Panc1 (cell line): Measurements from ENCODE around the gene TBX3. TPM values are rescaled to one million over a fixed set of nuclear protein-coding genes. Genes with fewer than 3 reads are reported as not detected.

Source experiments
- ATAC-seq: fragments of 200-7000 bp; cut with Tn5 transposase; 2 replicates; pipeline ENCODE4 v1.9.1; 2020; ENCODE audit warnings: mild to moderate bottlenecking, moderate library complexity
- BruUV-seq: library from RNA; stranded (reverse); fragments of 400-500 nt; replicated peaks from 2 replicates; lab custom pipeline; 2021; lab: Mats Ljungman, UMichigan
- CTCF ChIA-PET: fragments of 300-600 bp; sonication (Branson Sonifier 250); formaldehyde crosslinking; loops from one replicate; lab custom pipeline; 2022; ENCODE audit warnings: antibody characterized with exemption; lab: Charles Lee
- POLR2A ChIA-PET: fragments of 300-600 bp; sonication (Branson Sonifier 250); formaldehyde crosslinking; loops from one replicate; lab custom pipeline; 2022; ENCODE audit warnings: antibody characterized with exemption; lab: Charles Lee
- DNase-seq: peaks from one replicate; pipeline ENCODE4 v3.0.0-alpha.2; 2010; ENCODE audit warnings: low read depth, low spot score
- H3K27ac ChIP-seq: 2 replicates; pipeline ENCODE4 v1.5.1; 2011; ENCODE audit warnings: mild to moderate bottlenecking, low read length, inconsistent platforms
- H3K27me3 ChIP-seq: fragments of 200-500 bp; sonication (Bioruptor generic); 2 replicates; pipeline ENCODE4 v1.6.0; 2014; ENCODE audit warnings: low read length, inconsistent platforms; ENCODE audit not compliant: control insufficient read depth, insufficient read depth
- H3K36me3 ChIP-seq: fragments of 200-500 bp; sonication (Bioruptor generic); 2 replicates; pipeline ENCODE4 v1.5.1; 2014; ENCODE audit warnings: inconsistent platforms, mild to moderate bottlenecking, low read length, moderate library complexity; ENCODE audit not compliant: control insufficient read depth, insufficient read depth
- H3K4me1 ChIP-seq: 2 replicates; pipeline ENCODE4 v1.5.1; 2011; ENCODE audit warnings: inconsistent platforms, mild to moderate bottlenecking, low read length, moderate library complexity; ENCODE audit not compliant: control insufficient read depth, insufficient read depth
- H3K4me3 ChIP-seq, 2 experiments: 2 replicates each; pipeline ENCODE4 v1.5.1; 2011 to 2012; ENCODE audit warnings: low read depth in 2 of 2, low read length in 2 of 2, mild to moderate bottlenecking in 2 of 2, inconsistent platforms in 1 of 2, moderate library complexity in 1 of 2
- H3K9me3 ChIP-seq: fragments of 200-500 bp; sonication (Bioruptor generic); 2 replicates; pipeline ENCODE4 v1.5.1; 2014; ENCODE audit warnings: low read depth, mild to moderate bottlenecking, inconsistent platforms, low read length, moderate library complexity; ENCODE audit not compliant: control insufficient read depth, insufficient read depth
- POLR2AphosphoS5 ChIP-seq: IDR thresholded peaks from 2 replicates; pipeline ENCODE4 v1.6.1; 2012; ENCODE audit warnings: mild to moderate bottlenecking, low read depth, low read length, moderate library complexity
- REST ChIP-seq, 2 experiments: IDR thresholded peaks; 2 replicates each; pipeline ENCODE4 v1.6.1; 2011 to 2012; ENCODE audit warnings: low read depth in 2 of 2, control low read depth in 1 of 2, low read length in 1 of 2, mild to moderate bottlenecking in 1 of 2, moderate library complexity in 1 of 2; ENCODE audit not compliant: insufficient read depth in 1 of 2
- SIN3A ChIP-seq: IDR thresholded peaks from 2 replicates; pipeline ENCODE4 v1.6.1; 2012; ENCODE audit warnings: low read depth, mild to moderate bottlenecking, low read length, moderate library complexity, borderline replicate concordance; ENCODE audit not compliant: insufficient read depth
- TCF7L2 ChIP-seq: IDR thresholded peaks from 2 replicates; pipeline ENCODE4 v1.6.1; 2011; ENCODE audit warnings: mild to moderate bottlenecking, low read depth, low read length, inconsistent platforms
- in situ Hi-C: cut with HindIII; loops from 2 replicates; pipeline ENCODE4 v1.10.0; 2016; ENCODE audit warnings: low sequenced_read_pairs, low pct_unique_long_range_greater_than_20kb
- intact Hi-C: fragments of 100-400 bp; cut with micrococcal nuclease; formaldehyde crosslinking; loops from one replicate; pipeline ENCODE4 v1.10.0; 2022; ENCODE audit not compliant: unreplicated experiment
- total RNA-seq: library from RNA; stranded (reverse); gene quantifications from one replicate; pipeline ENCODE4 v1.2.1, GENCODE V29; 2021; ENCODE audit not compliant: unreplicated experiment
- TF ChIP-seq, protein P1 (sequence below): fragments of 450-650 bp; IDR thresholded peaks from 2 replicates; pipeline ENCODE4 v1.5.1; 2017; ENCODE audit warnings: mild to moderate bottlenecking

Gene TBX3
- total RNA-seq, 1 experiment from 2014 or later, result 5.1 TPM

GRCh38 chr12:114703060-114703493 lies 19.1 kb upstream of the TBX3 start:
- no peaks in the 10 kb centered on the region for H3K36me3 ChIP-seq
- intact Hi-C loops (no loop called here), in situ Hi-C loops (no loop called here)
- no peak overlapping the region for H3K4me3 ChIP-seq
- BruUV-seq, result no TSS peak
- DNase-seq (no peak), ATAC-seq (no peak)
- H3K4me1 ChIP-seq, result no peaks in the 10 kb centered on the region
- H3K27ac ChIP-seq, result no peak overlapping the region
- TF ChIP-seq, protein P1, sequence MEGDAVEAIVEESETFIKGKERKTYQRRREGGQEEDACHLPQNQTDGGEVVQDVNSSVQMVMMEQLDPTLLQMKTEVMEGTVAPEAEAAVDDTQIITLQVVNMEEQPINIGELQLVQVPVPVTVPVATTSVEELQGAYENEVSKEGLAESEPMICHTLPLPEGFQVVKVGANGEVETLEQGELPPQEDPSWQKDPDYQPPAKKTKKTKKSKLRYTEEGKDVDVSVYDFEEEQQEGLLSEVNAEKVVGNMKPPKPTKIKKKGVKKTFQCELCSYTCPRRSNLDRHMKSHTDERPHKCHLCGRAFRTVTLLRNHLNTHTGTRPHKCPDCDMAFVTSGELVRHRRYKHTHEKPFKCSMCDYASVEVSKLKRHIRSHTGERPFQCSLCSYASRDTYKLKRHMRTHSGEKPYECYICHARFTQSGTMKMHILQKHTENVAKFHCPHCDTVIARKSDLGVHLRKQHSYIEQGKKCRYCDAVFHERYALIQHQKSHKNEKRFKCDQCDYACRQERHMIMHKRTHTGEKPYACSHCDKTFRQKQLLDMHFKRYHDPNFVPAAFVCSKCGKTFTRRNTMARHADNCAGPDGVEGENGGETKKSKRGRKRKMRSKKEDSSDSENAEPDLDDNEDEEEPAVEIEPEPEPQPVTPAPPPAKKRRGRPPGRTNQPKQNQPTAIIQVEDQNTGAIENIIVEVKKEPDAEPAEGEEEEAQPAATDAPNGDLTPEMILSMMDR, result no peak
- TF ChIP-seq POLR2AphosphoS5, result no peak
- no peak for TF ChIP-seq TCF7L2
- TF ChIP-seq REST (IDR thresholded peaks at IDR 0.05; ENCODE audit: insufficient read depth in 1 of 2, low read depth in 2 of 2, low read length in 1 of 2), result no peak
- TF ChIP-seq SIN3A, result no peak
- H3K27me3 ChIP-seq, result peaks cover 13% of the 10 kb centered on the region
- no peaks in the 10 kb centered on the region for H3K9me3 ChIP-seq
- ChIA-PET CTCF (no interaction called here), POLR2A (no interaction called here)

- ATAC-seq (no peak), DNase-seq (no peak)
- no peak overlapping the region for H3K4me3 ChIP-seq
- intact Hi-C loops, result no loop called here
- no peaks in the 10 kb centered on the region for H3K9me3 ChIP-seq
- H3K27me3 ChIP-seq, result peaks cover 14% of the 10 kb centered on the region
- in situ Hi-C loops, result no loop called here
- POLR2A ChIA-PET, result no interaction called here
- H3K4me1 ChIP-seq, result no peaks in the 10 kb centered on the region
- TF ChIP-seq TCF7L2 (no peak), SIN3A (no peak), POLR2AphosphoS5 (no peak), REST (IDR thresholded peaks at IDR 0.05; ENCODE audit: insufficient read depth in 1 of 2, low read depth in 2 of 2, low read length in 1 of 2) (no peak)
- TF ChIP-seq, protein P1, result no peak
- BruUV-seq, result no TSS peak
- no peaks in the 10 kb centered on the region for H3K36me3 ChIP-seq
- CTCF ChIA-PET, result no interaction called here
- no peak overlapping the region for H3K27ac ChIP-seq
These were observed 18.5 kb upstream of the TBX3 start for GRCh38 chr12:114702462-114702861.
